SK-N-SH (cell line): ENCODE results near the gene P3H2.

Source experiments
- CTCF ChIP-seq: fragments of 200-600 bp; sonication (generic); IDR thresholded peaks from 2 replicates; pipeline ENCODE4 v1.6.1; 2017; ENCODE audit warnings: antibody characterized with exemption, mild to moderate bottlenecking, moderate library complexity
- MXI1 ChIP-seq: IDR thresholded peaks from 2 replicates; pipeline ENCODE4 v1.6.1; 2012; ENCODE audit warnings: mild to moderate bottlenecking, low read depth, low read length, improper control_type of control experiment
- RXRA ChIP-seq: IDR thresholded peaks from 2 replicates; pipeline ENCODE4 v1.4.0; 2012; ENCODE audit warnings: low read depth, mild to moderate bottlenecking, borderline replicate concordance
- SIN3A ChIP-seq: IDR thresholded peaks from 2 replicates; pipeline ENCODE4 v1.6.1; 2012; ENCODE audit warnings: low read depth, mild to moderate bottlenecking, low read length, moderate library complexity, borderline replicate concordance
- TEAD4 ChIP-seq: IDR thresholded peaks from 2 replicates; pipeline ENCODE4 v1.4.0; 2012; ENCODE audit warnings: mild to moderate bottlenecking, borderline replicate concordance; ENCODE audit not compliant: insufficient read depth
- USF1 ChIP-seq: IDR thresholded peaks from 2 replicates; pipeline ENCODE4 v1.4.0; 2012; ENCODE audit warnings: low read depth, borderline replicate concordance
- USF2 ChIP-seq: fragments of 150-350 bp; IDR thresholded peaks from 2 replicates; pipeline ENCODE4 v1.6.1; 2017; ENCODE audit warnings: antibody characterized with exemption, low read length, low read depth, borderline replicate concordance
- ZBTB33 ChIP-seq: IDR thresholded peaks from 2 replicates; pipeline ENCODE4 v1.4.0; 2012; ENCODE audit warnings: low read depth, borderline replicate concordance

GRCh38 chr3:189966843-189967242 is 153.9 kb downstream of the P3H2 start:
- TF ChIP-seq USF2 (no peak), CTCF (no peak), USF1 (no peak), RXRA (no peak), TEAD4 (no peak), SIN3A (no peak), ZBTB33 (no peak), MXI1 (no peak)
